Nephron progenitor cell (in vitro differentiated cells): Measurements from ENCODE around the gene SLCO3A1.

ENCODE experiments used
- DNase-seq: peaks from one replicate; pipeline ENCODE4 v3.0.0; 2021
- H3K27ac Mint-ChIP-seq: 2 replicates; pipeline ENCODE4 v1.8.0; 2021; ENCODE audit warnings: mild to moderate bottlenecking, moderate library complexity, mixed read lengths
- H3K27me3 Mint-ChIP-seq: 2 replicates; pipeline ENCODE4 v1.8.0; 2021; ENCODE audit warnings: mild to moderate bottlenecking, low read depth, mixed read lengths; ENCODE audit not compliant: poor library complexity
- H3K36me3 Mint-ChIP-seq: 2 replicates; pipeline ENCODE4 v1.8.0; 2021; ENCODE audit warnings: low read depth, mixed read lengths
- H3K4me1 Mint-ChIP-seq: 2 replicates; pipeline ENCODE4 v1.8.0; 2021; ENCODE audit warnings: mixed read lengths
- H3K4me3 Mint-ChIP-seq: 2 replicates; pipeline ENCODE4 v1.8.0; 2021; ENCODE audit warnings: mild to moderate bottlenecking, moderate library complexity, mixed read lengths
- H3K9me3 Mint-ChIP-seq: 2 replicates; pipeline ENCODE4 v1.8.0; 2021; ENCODE audit warnings: mild to moderate bottlenecking, moderate library complexity, mixed read lengths
- TF ChIP-seq, protein P1 (sequence below): fragments of 200-600 bp; sonication (generic); IDR thresholded peaks from 2 replicates; pipeline ENCODE4 v1.5.0; 2021; ENCODE audit warnings: antibody characterized with exemption

SLCO3A1 gene

DNA sequence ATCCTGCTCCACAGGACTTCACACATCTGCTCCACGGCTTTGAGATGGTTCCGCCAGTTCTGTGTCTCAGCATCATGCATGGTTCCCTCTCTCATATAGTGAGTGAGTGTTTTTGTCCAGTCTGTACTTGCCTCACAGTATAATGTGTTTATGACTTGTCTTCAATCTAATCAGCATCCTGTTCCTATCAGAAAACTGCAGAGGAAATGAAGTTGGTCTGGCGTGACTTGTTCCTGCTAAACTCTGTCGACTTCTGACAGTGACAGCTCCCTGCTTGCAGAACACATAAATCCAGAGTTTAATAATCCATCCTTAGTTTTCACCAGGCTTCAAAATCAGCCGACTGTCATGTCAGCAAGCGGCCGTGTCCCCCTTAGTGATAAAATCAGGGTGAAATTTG is 222.3 kb downstream of the SLCO3A1 start:
- Mint-ChIP-seq H3K27me3 (peaks cover 33% of the 10 kb centered on the region), H3K27ac (no peak overlapping the region), H3K4me3 (no peak overlapping the region), H3K36me3 (no peaks in the 10 kb centered on the region), H3K9me3 (no peaks in the 10 kb centered on the region), H3K4me1 (peaks cover 46% of the 10 kb centered on the region)
- DNase-seq, result no peak
- TF ChIP-seq, protein P1, sequence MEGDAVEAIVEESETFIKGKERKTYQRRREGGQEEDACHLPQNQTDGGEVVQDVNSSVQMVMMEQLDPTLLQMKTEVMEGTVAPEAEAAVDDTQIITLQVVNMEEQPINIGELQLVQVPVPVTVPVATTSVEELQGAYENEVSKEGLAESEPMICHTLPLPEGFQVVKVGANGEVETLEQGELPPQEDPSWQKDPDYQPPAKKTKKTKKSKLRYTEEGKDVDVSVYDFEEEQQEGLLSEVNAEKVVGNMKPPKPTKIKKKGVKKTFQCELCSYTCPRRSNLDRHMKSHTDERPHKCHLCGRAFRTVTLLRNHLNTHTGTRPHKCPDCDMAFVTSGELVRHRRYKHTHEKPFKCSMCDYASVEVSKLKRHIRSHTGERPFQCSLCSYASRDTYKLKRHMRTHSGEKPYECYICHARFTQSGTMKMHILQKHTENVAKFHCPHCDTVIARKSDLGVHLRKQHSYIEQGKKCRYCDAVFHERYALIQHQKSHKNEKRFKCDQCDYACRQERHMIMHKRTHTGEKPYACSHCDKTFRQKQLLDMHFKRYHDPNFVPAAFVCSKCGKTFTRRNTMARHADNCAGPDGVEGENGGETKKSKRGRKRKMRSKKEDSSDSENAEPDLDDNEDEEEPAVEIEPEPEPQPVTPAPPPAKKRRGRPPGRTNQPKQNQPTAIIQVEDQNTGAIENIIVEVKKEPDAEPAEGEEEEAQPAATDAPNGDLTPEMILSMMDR, result no peak

DNA sequence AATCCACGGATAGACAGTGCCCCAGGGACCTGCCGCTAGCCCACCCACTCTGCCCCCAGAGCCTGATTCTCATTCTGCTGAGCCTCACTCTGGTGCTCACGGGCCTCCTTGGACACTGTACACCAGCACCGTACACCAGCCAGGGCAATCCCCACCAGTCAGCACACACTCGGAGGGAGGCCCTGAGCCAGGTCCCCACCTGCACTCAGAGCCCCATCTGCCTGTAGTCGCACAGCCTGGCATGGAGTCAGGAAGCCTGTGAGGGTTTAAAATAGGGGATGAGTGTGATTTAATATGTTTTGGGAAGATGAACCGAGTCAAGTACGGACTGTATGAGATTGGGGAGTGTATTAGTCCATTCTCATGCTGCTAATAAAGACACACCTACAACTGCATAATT is 223.0 kb downstream of the SLCO3A1 start:
- no peaks in the 10 kb centered on the region for H3K36me3 Mint-ChIP-seq
- H3K4me3 Mint-ChIP-seq, result no peak overlapping the region
- TF ChIP-seq, protein P1, result no peak
- H3K27me3 Mint-ChIP-seq, result peaks cover 29% of the 10 kb centered on the region
- H3K27ac Mint-ChIP-seq, result no peak overlapping the region
- H3K4me1 Mint-ChIP-seq, result peaks cover 39% of the 10 kb centered on the region
- no peak for DNase-seq
- H3K9me3 Mint-ChIP-seq, result no peaks in the 10 kb centered on the region

DNA sequence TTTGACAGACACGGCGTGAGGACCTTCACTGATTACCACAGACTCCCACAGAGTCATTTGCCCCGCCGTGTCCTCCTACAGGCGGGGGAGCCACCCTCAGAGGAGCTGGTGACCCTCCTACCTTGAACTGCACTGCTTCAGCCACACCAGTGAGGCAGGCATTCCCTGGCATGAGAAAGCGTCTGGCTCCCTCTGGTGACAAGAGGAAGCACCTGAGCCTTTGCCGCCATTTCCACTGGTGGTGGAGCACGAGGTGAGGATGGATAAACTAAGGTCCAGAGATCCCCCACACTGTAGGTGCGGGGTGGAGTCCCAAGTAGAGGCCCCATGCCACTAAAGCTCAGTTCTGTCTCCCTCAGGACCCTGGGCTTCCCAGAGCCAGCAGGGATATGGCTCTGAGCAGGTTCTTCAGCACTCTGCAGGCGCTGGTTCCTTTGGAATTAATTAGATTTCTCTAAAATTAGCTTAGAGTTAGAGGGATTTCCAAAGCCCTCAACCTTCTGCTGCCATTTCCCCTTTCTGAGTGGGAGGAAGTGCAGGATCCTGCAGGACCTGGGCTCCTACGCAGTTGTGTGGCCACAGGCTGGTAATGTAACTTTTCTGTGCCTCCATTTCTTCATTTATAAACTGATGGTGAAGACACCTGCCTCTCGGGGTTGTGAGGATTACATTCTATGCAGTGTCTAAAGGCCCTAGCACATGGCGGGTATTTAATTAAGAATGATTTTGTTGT is 224.0 kb downstream of the SLCO3A1 start:
- Mint-ChIP-seq H3K9me3 (no peaks in the 10 kb centered on the region), H3K4me3 (no peak overlapping the region), H3K4me1 (peaks cover 29% of the 10 kb centered on the region), H3K27me3 (peaks cover 23% of the 10 kb centered on the region), H3K27ac (no peak overlapping the region), H3K36me3 (no peaks in the 10 kb centered on the region)
- DNase-seq, result peak; percentile 75
- TF ChIP-seq, protein P1, result peak; percentile 73

DNA sequence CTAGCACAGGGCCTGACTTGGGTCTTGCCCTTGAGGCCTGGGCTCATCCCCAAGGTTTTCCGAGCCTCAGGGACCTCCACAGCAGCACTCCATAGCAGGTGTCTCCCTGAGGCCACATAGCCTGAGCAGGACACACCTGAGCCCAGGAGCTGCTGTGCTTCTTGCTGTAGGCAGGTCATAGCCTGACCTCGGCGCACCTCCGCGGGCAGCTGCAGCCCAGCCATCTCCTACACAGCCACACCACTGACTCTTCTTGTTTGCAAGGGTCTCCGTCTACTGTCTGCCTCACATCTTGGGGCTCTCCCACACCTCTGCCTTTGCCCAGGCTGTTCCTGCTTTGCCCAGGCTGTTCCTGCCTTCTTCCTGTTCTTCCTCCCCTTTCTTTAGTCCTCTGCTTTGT is 224.8 kb downstream of the SLCO3A1 start:
- no peak for DNase-seq
- no peaks in the 10 kb centered on the region for H3K9me3 Mint-ChIP-seq
- peaks cover 23% of the 10 kb centered on the region for H3K27me3 Mint-ChIP-seq
- no peak overlapping the region for H3K27ac Mint-ChIP-seq
- no peaks in the 10 kb centered on the region for H3K36me3 Mint-ChIP-seq
- H3K4me3 Mint-ChIP-seq, result no peak overlapping the region
- TF ChIP-seq, protein P1, result no peak
- peaks cover 23% of the 10 kb centered on the region for H3K4me1 Mint-ChIP-seq

DNA sequence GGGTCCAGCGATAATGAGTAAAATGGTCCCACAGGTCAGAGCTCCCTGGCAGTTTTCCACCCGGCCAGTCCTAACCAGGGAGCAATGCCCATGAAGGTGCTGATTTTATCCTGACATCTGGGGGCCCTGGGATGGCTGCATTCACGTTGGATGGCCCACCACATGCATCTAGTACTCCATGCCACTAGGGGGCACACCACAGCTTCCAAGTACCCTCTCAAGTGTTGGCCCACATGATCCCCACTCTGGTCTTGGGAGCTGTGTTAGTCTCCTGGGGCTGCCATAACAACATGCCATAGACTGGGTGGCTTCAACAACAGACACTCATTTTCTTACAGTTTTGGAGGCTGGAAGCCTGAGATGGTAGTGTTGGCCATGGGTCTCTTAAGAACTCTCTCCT is 225.5 kb downstream of the SLCO3A1 start:
- Mint-ChIP-seq H3K27me3 (peaks cover 17% of the 10 kb centered on the region), H3K4me1 (peaks cover 23% of the 10 kb centered on the region), H3K36me3 (no peaks in the 10 kb centered on the region), H3K9me3 (no peaks in the 10 kb centered on the region), H3K27ac (no peak overlapping the region), H3K4me3 (no peak overlapping the region)
- TF ChIP-seq, protein P1, result peak; percentile 13
- no peak for DNase-seq

DNA sequence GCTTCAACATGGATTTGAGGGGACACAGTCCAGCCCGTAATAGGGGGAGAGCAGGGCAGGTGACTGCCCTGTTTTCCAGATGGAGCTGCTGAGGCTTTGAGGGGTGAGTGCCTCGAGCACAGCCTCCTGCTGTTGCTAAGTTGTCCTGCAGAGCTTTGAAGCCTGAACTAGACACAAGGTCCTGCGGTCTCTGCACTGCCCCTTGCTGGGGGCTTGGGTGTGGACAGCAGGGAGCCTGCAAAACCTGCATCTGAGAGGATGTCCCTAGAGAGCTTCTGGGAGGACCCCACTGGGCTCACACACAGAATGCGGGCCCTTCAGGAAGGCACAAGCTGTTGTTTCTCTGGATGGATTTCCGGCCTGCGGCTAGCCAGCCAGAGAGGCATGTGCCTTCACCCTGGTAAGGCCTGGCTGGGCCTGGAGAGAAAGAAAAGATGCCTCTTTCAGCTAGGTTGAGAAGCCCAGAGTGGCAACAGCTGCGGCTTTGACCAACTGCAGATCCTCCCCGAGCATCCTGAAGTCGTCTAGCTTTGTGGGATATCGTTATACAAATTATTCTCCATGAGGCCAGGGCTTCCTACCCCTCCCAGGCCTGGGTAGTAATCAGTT is 226.2 kb downstream of the SLCO3A1 start:
- Mint-ChIP-seq H3K4me1 (peaks cover 19% of the 10 kb centered on the region), H3K27me3 (peaks cover 13% of the 10 kb centered on the region), H3K36me3 (no peaks in the 10 kb centered on the region), H3K9me3 (no peaks in the 10 kb centered on the region), H3K4me3 (no peak overlapping the region), H3K27ac (no peak overlapping the region)
- TF ChIP-seq, protein P1, result no peak
- no peak for DNase-seq
